GM19351 (cell line): ENCODE results near the gene DRC3.

Experiments used
- ATAC-seq: cut with Tn5 transposase; IDR thresholded peaks from one replicate; pipeline ENCODE4 v1.9.1; 2021; ENCODE audit warnings: mild to moderate bottlenecking, moderate library complexity; ENCODE audit not compliant: unreplicated experiment

The DRC3 gene

DNA sequence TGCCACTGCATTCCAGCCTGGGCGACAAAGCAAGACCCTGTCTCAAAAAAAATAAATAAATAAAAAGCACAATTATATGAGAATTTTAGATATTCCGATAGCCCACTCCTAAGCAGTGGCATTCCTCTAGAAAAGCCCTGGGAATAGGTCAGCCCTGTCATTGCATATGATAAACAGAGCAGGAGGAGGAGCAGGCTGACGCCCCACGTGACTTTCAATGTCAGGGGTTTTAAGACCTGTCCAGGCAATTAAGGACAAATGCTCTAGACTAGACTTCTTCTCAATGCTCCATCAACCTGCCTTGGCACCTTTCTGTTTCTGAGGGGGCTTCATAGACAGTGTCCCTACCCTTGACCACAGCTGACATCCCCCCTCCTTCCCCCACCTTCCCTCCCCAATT, 8.0 kb upstream of the DRC3 start:
- no peak for ATAC-seq

DNA sequence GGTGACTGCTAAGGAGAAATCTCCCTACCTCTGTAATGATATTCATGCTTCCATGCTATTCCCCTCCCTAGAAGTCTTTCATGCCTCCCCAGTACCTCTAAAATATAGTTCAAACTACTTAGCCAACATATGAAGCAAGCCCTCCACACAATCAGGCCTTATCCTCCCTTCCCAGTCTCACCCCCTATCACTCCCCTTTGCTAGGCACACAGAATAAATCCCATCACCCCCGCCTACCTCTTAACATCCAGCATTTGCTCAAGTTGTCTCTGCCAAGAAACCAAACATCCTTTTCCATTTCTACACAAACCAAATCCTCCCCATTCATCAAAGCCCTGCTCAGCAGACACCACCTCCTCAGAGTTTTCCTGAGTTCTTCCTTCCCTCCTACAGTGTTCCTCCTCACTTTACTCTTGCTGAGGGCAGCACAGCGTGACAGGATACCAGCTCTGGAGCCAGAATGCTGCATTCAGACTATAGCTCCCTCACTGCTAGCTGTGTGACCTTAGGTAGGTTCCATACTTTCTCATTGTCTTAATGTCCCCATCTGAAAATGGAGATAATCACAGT, 7.4 kb upstream of the DRC3 start:
- no peak for ATAC-seq

DNA sequence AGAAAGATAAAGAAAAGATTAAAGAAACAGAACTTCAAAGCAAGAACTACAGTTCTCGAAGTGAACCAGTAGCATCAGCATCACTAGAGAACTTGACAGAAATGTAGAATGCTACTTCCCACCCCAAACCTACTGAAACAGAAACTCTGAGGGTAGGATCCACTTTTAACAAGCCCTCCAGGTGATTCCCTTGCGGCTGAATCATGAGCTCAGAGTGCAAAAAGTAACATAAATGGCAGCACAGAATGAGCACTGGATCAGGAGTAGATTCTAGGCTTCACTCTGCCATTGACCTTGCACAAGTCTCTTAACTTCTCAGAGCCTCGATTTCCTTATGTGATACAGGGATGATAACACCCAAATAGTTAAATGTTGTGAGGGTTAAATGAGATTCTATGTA, 6.3 kb upstream of the DRC3 start:
- ATAC-seq, result no peak

DNA sequence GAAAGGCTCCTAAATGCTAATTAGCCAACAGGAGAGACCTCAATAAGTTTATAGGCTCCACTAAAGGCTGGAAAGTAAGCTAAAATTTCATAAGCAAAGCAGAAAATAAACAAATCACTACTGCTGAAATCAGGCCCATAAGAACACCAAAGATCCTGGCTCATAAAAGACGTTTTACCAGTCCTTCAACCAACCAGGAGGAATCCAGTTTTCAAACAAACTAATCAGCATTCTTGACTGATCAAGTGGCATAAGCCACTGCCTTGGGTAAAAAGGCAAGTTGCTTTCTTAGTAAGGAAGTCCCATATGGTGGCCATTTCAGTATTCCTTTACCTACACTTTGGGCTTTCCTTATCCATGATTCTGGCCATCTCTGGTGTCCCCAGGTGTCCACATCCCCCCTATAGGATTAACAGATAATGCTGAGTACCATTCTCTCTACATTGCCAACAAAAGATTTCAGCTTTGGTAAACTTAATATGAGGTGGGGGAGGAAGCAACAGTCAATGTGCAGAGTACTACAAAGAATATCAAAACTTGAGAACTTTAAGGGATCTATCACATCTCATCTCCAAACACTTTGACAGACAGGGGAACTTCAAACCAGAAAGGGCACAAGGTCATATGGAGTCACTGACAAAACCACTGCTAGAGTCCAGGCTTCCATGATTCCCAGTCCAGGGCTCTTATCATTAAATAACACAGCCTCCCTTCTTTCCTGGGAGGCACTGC, 1.8 kb upstream of the DRC3 start:
- ATAC-seq, result no peak

DNA sequence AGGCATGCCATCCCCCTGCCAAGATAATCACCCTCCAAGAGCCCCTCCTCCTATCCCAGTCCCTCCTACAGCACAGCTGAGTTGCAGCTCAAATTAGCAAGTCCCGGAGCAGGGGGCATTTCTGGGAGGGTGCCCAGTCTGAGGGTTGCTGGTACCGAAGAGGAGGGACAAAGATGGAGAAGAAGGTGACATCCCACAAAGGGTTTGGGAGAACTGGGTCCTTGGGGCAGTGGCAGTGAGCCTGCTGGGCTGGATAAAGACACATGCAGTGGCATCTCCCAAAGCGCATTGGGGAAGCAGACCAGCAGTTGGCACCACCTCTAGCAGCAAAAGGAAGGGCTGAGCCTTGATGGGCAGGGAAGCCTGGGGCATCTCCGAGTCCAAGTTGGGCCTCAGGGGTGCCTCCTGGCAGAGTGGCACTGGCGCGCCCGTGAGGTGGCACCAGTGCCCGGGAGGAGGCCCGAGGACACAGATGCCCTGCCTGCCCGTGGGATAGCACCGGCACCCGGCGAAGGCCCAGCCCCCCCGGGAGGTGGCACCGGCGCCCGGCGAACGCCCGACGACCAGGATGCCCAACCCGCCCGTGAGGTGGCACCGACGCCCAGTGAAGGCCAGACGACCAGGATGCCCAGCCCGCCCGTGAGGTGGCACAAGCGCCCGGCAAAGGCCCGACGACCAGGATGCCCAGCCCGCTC, 1.1 kb upstream of the DRC3 start:
- ATAC-seq, result no peak

DNA sequence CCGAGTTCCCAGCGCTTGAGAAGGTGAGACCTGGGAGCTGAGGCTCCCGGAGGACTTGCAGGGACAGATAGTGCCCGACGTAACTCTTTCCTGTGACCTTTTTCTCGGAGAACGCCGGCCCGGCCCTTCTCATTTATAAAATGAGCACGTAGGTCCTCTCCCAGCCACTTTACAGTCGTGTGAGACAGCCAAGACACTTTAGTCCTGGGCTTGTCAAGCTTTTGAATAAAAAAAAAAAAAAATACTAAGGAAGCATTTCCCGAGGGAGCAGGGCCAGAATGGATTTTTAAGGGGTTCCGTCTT, 241 bp downstream of the DRC3 start:
- no peak for ATAC-seq

DNA sequence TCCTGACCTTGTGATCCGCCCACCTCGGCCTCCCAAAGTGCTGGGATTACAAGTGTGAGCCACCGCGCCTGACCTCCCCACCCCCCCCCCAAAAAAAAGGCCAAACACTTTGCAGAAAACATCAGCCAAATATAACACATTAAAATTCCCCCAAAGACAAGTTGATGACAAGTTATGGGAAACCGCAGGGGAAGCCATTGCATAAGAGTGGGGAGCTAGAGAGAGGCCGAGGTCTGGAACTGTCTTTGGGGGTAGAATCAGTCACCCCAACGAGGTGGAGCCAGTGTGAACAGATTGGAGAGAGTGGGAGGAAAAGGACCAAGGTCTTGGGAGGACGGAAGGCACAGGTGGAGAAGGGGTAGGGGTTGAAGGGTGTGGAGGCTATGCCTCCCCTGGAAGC, 2.8 kb downstream of the DRC3 start:
- ATAC-seq, result no peak

DNA sequence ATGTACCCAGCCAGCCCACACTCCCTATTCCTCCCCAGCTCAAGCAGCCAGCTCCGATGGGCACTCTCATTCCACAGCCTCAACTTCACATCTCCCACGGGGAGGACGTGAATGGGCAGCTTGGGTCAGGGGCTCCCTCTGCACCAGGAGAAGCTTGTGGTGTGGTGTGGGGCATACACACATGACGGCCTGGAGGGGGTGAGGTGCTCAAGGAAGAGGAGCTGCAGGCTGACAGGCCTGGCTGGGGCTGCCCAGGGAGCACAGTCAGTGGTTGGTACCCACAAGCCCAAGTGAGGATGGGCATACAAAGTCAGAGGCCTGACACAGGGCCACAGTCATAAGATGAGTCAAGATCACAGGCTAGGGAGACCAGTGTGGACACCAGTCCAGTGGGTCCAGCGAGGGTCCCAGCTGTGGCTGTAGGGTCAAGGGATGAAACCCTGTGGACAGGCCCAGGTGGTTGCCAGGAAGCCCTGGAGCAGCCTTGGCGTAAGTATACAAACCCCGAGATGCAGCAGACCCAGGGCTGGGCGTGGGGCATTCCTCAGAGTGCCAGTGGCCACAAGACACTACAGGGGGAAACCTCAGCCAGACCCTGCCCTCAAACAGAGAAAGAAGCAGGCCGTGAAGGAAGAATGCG, 4.4 kb downstream of the DRC3 start:
- ATAC-seq, result no peak

DNA sequence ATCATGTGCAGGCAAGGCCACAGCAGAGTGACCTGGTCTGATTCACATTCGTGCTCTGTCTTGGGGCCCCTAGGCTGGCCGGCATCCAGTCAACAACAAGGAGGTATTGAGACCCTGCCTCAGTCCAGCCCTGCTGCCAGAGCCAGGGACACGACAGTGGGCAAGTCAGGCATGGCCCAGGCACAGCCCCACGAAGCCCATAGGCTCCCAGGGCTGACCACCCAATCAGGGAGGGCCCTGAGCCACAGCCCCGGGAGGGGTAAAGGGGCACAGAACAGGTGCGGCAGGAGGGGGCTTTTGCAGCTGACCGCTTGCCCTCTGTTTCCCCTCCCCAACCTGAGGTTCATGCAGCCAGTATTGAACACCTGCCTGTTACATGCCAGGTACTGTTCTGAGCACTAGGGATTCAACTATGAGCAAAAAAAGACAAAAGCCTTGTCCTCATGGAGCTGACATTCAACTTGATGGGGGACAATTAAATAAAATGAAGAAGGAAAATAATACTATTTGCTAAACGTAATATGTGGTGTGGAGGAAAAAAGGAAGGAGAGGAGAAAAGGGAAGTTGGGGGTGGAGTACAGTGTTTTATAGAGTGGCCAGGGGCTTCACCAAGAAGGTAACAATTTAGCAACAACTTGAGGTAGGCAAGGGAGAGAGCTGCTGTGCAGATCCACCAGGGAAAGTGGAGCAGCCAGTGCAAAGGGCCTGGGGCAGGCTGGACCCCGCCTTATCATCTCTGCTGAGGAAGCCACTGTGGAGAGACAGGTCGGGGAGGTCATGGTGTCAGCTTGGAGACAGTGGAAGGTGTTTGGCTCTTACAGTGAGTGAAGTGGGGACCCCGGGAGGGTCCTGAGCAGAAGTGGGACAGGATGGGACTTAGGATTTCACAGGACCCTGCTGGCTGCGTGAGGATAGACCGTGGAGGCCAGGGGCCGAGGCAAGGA, 6.1 kb downstream of the DRC3 start:
- ATAC-seq, result no peak

DNA sequence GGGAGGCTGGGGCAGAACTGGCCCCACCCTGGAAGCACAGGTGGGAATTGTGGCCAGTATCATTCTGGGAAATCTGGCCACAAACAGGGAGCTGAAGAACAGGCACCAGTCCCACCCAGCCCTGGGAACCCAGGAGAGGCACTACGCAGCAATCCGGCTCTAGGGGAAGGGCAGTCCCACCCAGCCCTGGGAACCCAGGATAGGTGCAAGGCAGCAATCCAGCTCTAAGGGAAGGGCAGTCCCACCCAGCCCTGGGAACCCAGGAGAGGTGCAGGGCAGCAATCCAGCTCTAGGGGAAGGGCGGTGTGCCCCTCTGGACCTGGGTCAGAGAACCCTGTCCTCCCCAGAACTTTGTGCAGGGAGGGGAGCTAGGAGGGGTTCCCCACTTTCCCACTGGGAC, 7.1 kb downstream of the DRC3 start:
- no peak for ATAC-seq

DNA sequence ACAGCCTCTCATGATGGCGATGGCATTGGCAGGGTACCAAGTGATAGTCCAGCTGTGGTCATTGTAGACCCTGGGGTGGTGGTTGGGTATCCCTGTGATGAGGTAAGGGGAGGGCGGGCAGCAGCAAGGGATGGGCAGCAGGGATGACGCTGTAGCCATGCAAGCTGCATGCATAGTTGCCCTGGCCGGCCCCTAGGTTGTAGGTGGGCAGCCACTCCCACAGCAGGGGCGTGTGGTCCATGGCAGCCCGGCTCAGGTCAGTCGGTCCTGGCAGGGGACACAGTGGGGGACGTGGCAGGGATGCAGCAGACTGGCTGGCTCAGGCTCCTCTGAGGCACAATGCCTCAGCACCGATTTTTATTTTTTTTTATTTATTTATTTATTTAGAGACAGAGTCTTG, 8.7 kb downstream of the DRC3 start:
- no peak for ATAC-seq

DNA sequence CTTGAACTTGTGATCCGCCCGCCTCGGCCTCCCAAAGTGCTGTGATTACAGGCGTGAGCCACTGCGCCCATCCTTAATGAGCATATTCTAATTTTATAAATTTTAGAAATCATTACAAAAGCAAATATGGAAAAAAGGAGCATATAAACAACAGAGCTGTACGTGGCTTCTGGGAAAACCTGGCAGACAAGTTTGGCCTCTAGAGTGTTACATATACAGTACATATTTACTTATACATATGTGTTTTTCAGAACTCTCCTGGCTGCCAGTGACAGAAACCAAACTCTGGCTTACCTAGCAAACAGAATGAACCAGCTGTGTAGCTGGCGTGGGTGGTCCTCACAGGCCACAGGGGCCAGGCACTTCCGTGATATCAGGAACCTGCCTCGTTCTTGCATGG, 10.1 kb downstream of the DRC3 start:
- ATAC-seq, result no peak

DNA sequence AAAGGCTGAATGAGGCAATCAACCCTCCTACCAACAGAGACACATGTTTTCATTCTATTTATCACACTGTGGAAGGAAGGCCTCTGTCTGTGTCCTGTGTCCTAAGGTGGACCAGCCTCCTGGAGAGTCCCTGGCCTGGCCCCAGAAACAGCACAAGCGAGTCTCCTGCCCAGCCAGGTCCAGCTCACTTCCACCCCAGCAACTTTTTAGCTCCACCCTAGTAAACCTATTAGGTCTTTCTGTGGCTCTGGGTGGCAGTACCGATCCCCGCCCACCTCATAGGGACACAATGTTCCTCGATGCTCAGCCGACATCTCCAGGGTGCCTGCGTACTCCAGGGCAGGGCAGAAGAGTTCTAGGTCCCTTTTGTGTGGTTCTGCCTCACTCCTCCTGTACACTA, 10.7 kb downstream of the DRC3 start:
- ATAC-seq, result no peak

DNA sequence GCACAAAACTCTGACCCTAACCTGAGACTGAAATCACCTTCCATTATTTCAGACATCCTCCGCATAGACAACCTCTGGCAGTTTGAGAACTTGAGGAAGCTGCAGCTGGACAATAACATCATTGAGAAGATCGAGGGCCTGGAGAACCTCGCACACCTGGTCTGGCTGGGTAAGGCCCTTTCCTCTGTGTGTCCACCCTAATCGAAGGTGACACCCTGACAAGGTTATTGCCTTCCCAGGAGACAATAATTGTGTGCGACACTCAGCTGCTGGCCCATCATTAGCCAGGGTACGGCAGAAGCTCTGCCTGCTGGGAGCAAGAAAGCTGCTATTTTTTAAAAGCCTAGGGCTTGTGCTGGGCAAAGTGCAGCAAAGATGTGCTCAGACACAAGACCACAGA, 11.1 kb downstream of the DRC3 start:
- ATAC-seq, result no peak

DNA sequence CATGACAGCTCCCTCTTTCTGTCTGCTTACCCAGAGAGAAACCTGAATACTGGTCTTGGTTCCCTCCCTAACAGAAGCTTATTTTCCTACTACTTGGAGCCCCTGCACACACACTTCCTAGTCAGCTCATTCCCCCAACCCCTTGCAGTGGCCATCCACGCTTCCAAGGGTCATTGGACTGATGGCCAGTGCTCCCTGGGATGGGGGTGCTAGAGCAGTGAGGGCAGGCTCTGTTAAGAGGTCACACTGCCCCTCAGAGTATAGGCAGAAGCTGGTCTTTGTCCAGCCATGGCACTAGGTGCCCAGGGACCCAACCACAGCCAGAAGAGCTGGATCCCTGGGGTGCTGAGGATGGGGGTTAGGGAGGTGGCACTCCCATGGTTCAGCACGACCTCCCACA, 12.5 kb downstream of the DRC3 start:
- ATAC-seq, result no peak

DNA sequence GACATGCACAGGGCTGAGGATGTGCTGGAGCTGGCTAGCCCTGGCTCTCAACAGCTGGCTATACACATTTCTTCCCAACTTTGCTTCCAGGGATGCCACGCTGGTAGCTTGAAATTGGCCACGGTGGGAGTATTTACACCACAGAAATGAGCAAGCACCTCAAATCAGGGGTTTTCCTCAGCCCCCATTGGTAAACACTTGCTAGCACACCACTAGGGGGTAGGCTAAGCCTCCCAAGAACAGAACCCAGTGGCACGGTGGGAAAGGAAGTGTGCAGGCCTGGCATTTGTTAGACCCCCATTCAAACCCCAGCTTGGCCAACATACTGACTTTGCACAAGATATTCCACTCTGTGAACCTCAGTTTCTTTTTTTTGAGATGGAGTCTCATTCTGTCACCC, 12.9 kb downstream of the DRC3 start:
- ATAC-seq, result no peak

DNA sequence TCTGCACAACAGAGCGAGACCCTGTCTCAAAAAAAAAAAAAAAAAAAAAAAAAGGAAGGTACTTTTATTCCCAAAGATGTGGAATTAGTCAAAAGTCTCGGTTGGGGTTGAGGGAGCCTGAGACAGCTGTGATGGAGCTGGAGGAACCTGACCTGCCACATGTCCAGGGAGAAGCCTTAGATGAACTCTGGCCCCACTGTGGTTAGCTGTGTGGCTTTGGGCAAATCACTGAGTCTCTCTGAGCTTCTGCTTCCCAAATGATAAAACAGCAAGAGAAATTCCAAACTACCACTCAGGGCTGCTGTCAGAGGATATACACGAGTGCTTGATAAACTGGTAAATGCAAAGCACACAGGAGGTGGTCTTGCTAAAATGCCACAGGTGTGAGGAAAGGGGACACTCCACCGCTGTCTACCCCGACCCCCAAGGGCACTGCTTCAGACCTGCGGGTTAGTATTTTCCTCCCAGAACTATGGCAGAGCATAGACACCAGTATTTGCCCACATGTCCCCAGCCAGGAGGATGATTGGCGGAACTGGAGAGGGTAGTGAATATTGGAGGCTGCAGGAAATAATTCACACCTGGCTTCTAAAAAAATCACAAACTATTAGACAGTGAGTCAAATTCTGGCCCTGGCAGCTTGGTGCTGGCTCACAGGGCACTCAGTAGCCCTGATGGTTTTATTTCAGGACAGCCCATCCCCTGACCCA, 14.7 kb downstream of the DRC3 start:
- ATAC-seq, result no peak

DNA sequence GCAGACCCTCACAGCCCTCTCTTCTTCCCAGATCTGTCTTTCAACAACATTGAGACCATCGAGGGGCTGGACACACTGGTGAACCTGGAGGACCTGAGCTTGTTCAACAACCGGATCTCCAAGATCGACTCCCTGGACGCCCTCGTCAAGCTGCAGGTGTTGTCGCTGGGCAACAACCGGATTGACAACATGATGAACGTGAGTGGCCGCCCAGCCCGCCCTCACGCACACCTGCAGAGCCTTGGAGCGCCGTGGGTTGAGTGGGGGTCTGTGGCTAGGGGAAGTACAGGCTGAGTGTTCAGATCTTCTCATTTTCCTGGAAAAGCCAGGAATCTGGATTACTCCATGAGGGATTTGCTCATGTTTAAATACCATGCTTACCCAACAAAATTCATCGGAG, 15.2 kb downstream of the DRC3 start:
- no peak for ATAC-seq

DNA sequence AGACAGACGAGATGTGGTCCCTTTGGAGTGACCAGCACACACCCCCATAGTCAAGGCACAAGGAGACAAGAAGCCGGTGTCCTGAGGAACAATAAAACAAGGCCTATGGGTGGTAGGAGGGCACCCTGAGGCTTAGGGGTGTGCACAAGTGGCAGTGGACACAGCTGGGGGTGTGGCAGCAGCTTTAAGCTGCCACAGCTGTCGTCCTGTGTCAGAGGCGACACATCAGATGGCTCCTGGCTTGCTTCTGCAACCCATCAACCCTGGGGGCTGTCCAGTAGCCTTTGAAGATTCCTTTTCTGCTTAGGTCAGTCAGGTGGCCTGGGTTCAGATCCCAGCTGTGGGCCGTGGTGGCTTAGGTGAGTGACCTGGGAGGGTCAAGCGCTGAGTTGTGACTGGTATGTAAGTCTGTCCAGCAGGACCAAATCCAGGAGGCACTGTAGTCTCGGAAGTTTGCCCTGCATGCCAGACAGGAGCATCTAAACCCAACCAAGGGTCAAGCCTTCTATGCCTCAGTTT, 15.8 kb downstream of the DRC3 start:
- no peak for ATAC-seq

DNA sequence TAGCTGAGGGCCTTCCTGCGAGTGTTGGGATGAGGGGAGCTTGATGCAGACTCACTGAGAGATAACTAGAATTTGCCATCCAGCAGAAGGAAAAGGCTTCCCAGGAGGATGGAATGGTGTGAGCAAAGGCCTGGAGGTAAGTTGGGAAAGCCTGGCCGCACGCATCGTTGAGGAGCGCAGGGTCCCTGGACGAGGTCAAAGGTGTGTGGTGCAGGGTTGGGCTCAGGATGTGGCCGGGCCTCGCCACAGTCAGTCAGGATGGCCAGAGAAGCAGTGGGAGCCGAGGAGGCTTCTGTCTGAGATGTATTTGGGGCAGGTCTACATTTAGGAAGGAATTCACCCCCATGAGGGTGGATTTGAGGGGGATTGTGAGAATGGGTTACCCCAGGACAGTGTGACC, 16.4 kb downstream of the DRC3 start:
- no peak for ATAC-seq
